HepG2 (cell line): ENCODE results near the gene GPR37L1. TPM values are rescaled to one million over a fixed set of nuclear protein-coding genes. Genes with fewer than 3 reads are reported as not detected.

ENCODE experiments used
- AKAP8 ChIP-seq: sonication (generic); formaldehyde crosslinking; IDR thresholded peaks from 2 replicates; pipeline ENCODE4 v1.5.1; 2020; ENCODE audit warnings: mild to moderate bottlenecking, missing genetic modification reagents
- ARHGAP35 ChIP-seq: sonication (generic); formaldehyde crosslinking; IDR thresholded peaks from 2 replicates; pipeline ENCODE4 v1.9.0; 2022; ENCODE audit warnings: mild to moderate bottlenecking, inconsistent platforms, moderate library complexity, missing genetic modification reagents, borderline replicate concordance
- ATAD3A ChIP-seq: sonication (generic); formaldehyde crosslinking; IDR thresholded peaks from 2 replicates; pipeline ENCODE4 v1.4.0; 2020; ENCODE audit warnings: missing genetic modification reagents
- CAMTA2 ChIP-seq: sonication (generic); formaldehyde crosslinking; IDR thresholded peaks from 2 replicates; pipeline ENCODE4 v1.4.0; 2020; ENCODE audit warnings: mild to moderate bottlenecking, missing genetic modification reagents, borderline replicate concordance
- CENPBD1 ChIP-seq: sonication (generic); formaldehyde crosslinking; IDR thresholded peaks from 2 replicates; pipeline ENCODE4 v1.8.0; 2022; ENCODE audit warnings: missing genetic modification reagents, low read depth, mild to moderate bottlenecking, borderline replicate concordance
- CHD2 ChIP-seq: IDR thresholded peaks from 2 replicates; pipeline ENCODE4 v1.6.1; 2011; ENCODE audit warnings: low read depth, low read length, improper control_type of control experiment
- CSRNP2 ChIP-seq: sonication (generic); formaldehyde crosslinking; conservative IDR thresholded peaks from 2 replicates; pipeline ENCODE4 v1.8.0; 2022; ENCODE audit warnings: low read depth, missing genetic modification reagents
- ETV5 ChIP-seq: IDR thresholded peaks from 2 replicates; pipeline ENCODE4 v1.6.1; 2018; ENCODE audit warnings: missing biosample characterization, missing genetic modification reagents, inconsistent platforms, borderline replicate concordance
- EZH2 ChIP-seq: conservative IDR thresholded peaks from 2 replicates; pipeline ENCODE4 v1.6.1; 2012; ENCODE audit warnings: mild to moderate bottlenecking, low read depth, low read length, moderate library complexity
- FOXK1 ChIP-seq: sonication (generic); formaldehyde crosslinking; IDR thresholded peaks from 2 replicates; pipeline ENCODE4 v1.4.0; 2020; ENCODE audit warnings: low read depth, missing genetic modification reagents, borderline replicate concordance
- FOXP1 ChIP-seq, 2 experiments: fragments of 450-650 bp in 1 of 2; IDR thresholded peaks; 2 replicates each; pipeline ENCODE4 v1.6.1; 2017 to 2018; ENCODE audit warnings: antibody characterized with exemption in 1 of 2
- MATR3 ChIP-seq: sonication (generic); formaldehyde crosslinking; IDR thresholded peaks from 2 replicates; pipeline ENCODE4 v1.4.0; 2020; ENCODE audit warnings: missing genetic modification reagents
- NFYB ChIP-seq: sonication (generic); formaldehyde crosslinking; IDR thresholded peaks from 2 replicates; pipeline ENCODE4 v1.4.0; 2020; ENCODE audit warnings: missing genetic modification reagents
- NPAS2 ChIP-seq: sonication (generic); formaldehyde crosslinking; IDR thresholded peaks from 2 replicates; pipeline ENCODE4 v1.8.0; 2022; ENCODE audit warnings: mild to moderate bottlenecking, missing genetic modification reagents, borderline replicate concordance
- RFX1 ChIP-seq: fragments of 450-650 bp; IDR thresholded peaks from 2 replicates; pipeline ENCODE4 v1.6.1; 2017
- SATB2 ChIP-seq: sonication (generic); formaldehyde crosslinking; IDR thresholded peaks from 2 replicates; pipeline ENCODE4 v1.5.0; 2020; ENCODE audit warnings: missing genetic modification reagents
- TSC22D2 ChIP-seq: sonication (generic); formaldehyde crosslinking; IDR thresholded peaks from 2 replicates; pipeline ENCODE4 v1.5.1; 2020; ENCODE audit warnings: missing genetic modification reagents, mild to moderate bottlenecking, borderline replicate concordance
- ZBTB43 ChIP-seq: sonication (generic); formaldehyde crosslinking; conservative IDR thresholded peaks from 2 replicates; pipeline ENCODE4 v1.4.0; 2020; ENCODE audit warnings: missing genetic modification reagents
- ZFP82 ChIP-seq: sonication (generic); formaldehyde crosslinking; IDR thresholded peaks from 2 replicates; pipeline ENCODE4 v1.5.1; 2020; ENCODE audit warnings: mild to moderate bottlenecking, missing genetic modification reagents, borderline replicate concordance
- ZFY ChIP-seq: sonication (generic); formaldehyde crosslinking; IDR thresholded peaks from 2 replicates; pipeline ENCODE4 v1.4.0; 2020; ENCODE audit warnings: missing genetic modification reagents
- ZNF253 ChIP-seq: sonication (generic); formaldehyde crosslinking; IDR thresholded peaks from 2 replicates; pipeline ENCODE4 v1.8.0; 2022; ENCODE audit warnings: mild to moderate bottlenecking, missing genetic modification reagents, borderline replicate concordance
- ZNF414 ChIP-seq: sonication (generic); formaldehyde crosslinking; IDR thresholded peaks from 2 replicates; pipeline ENCODE4 v1.5.0; 2020; ENCODE audit warnings: missing genetic modification reagents
- ZNF441 ChIP-seq: sonication (generic); formaldehyde crosslinking; IDR thresholded peaks from 2 replicates; pipeline ENCODE4 v1.7.0; 2021; ENCODE audit warnings: missing genetic modification reagents, borderline replicate concordance
- ZNF484 ChIP-seq: sonication (generic); formaldehyde crosslinking; IDR thresholded peaks from 2 replicates; pipeline ENCODE4 v1.5.1; 2020; ENCODE audit warnings: mild to moderate bottlenecking, low read depth, missing genetic modification reagents, borderline replicate concordance
- ZNF619 ChIP-seq: sonication (generic); formaldehyde crosslinking; IDR thresholded peaks from 2 replicates; pipeline ENCODE4 v1.4.0; 2020; ENCODE audit warnings: mild to moderate bottlenecking, missing genetic modification reagents
- polyA plus RNA-seq, 8 experiments: library from polyadenylated mRNA; depleted of rRNA in 3 of 8; stranded (reverse) in 7 of 8; unstranded in 1 of 8; fragments of >200 nt; fragmentation: Illumina TruSeq in 4 of 8; extraction: Trizol in 4 of 8; gene quantifications; 2 replicates each; pipeline versions ENCODE4 v1.2.1 to v1.2.3, GENCODE V29; 2011 to 2016; ENCODE audit warnings: low read depth in 4 of 8, missing spikeins in 1 of 8, mixed read lengths in 1 of 8; ENCODE audit not compliant: insufficient read depth in 1 of 8
- total RNA-seq, 5 experiments: library from RNA; depleted of rRNA; stranded (reverse); fragments of >200 nt; fragmentation: Illumina TruSeq; extraction: Trizol; gene quantifications; 2 replicates each; pipeline ENCODE4 v1.2.3, GENCODE V29; 2016; ENCODE audit warnings: low read depth in 1 of 5

Gene GPR37L1
- total and polyA plus RNA-seq, 2 of the 13 experiments (the other 11 are each of a cell fraction or from before 2014, with no cell fraction given): 0.13 TPM; not detected in 1

GRCh38 chr1:202084791-202085681 is 37.7 kb upstream of the GPR37L1 start (continued):
- no peak for TF ChIP-seq CENPBD1 (CRISPR knock-in tag)
- no peak for TF ChIP-seq ZNF441 (CRISPR knock-in tag)
- peak; percentile 69 for TF ChIP-seq ZNF414 (CRISPR knock-in tag)
- 0 out of 2 replicates have a peak, but pooled peaks have one; percentile 23 for TF ChIP-seq ARHGAP35 (CRISPR knock-in tag)
- TF ChIP-seq ZBTB43: peak; percentile 62; the same call in 1 of the 2 replicates
- 0 out of 2 replicates have a peak, but pooled peaks have one; percentile 10 for TF ChIP-seq CHD2
- TF ChIP-seq CSRNP2 (CRISPR knock-in tag): no peak
- no peak for TF ChIP-seq ZNF253 (CRISPR knock-in tag)
- 0 out of 2 replicates have a peak, but pooled peaks have one; percentile 16 for TF ChIP-seq TSC22D2
- peak; percentile 25; the same call in 1 of the 2 replicates for TF ChIP-seq ETV5 (CRISPR knock-in tag)
- no peak for TF ChIP-seq NFYB (CRISPR knock-in tag)
- TF ChIP-seq EZH2: no peak
- TF ChIP-seq SATB2 (CRISPR knock-in tag): no peak
- peak; percentile 66 for TF ChIP-seq ZFP82 (CRISPR knock-in tag)
- TF ChIP-seq NPAS2 (CRISPR knock-in tag): no peak
- TF ChIP-seq FOXP1 (IDR thresholded peaks at IDR 0.05): no peak
- TF ChIP-seq FOXP1 (CRISPR knock-in tag; IDR thresholded peaks at IDR 0.05): peak; percentile 66
- TF ChIP-seq ATAD3A: no peak
- no peak for TF ChIP-seq RFX1
- no peak for TF ChIP-seq MATR3 (CRISPR knock-in tag)
- TF ChIP-seq CAMTA2 (CRISPR knock-in tag): no peak
- TF ChIP-seq FOXK1: 0 out of 2 replicates have a peak, but pooled peaks have one; percentile 51
- TF ChIP-seq ZNF484 (CRISPR knock-in tag): no peak
- TF ChIP-seq ZNF619: 0 out of 2 replicates have a peak, but pooled peaks have one; percentile 72
- no peak for TF ChIP-seq AKAP8 (CRISPR knock-in tag)
- peak; percentile 57 for TF ChIP-seq ZFY
